Heart left ventricle (tissue), 16 donors: Measurements from ENCODE around the gene RRBP1. TPM values are rescaled to one million over a fixed set of nuclear protein-coding genes. Genes with fewer than 3 reads are reported as not detected.

Source experiments
- ATAC-seq, 4 donors: fragments of 200-7000 bp; cut with Tn5 transposase; one replicate each; pipeline ENCODE4 v1.9.1; 2020 to 2022; ENCODE audit warnings: moderate library complexity in 4 of 4, mild to moderate bottlenecking in 3 of 4, moderate number of reproducible peaks in 1 of 4
- DNase-seq, 5 donors: peaks; one replicate each; pipeline ENCODE4 v3.0.0-alpha.2; 2020
- H3K27ac ChIP-seq, 12 donors: fragments of 200-600 bp; sonication (generic) in 4 of 12; one replicate each; pipeline versions ENCODE4 v1.5.0 to v1.8.0; 2016 to 2022; ENCODE audit warnings: mild to moderate bottlenecking in 2 of 12
- H3K27me3 ChIP-seq, 9 donors: fragments of 200-600 bp; sonication (generic) in 2 of 9; one replicate each; pipeline versions ENCODE4 v1.5.1 to v1.8.0; 2016 to 2022; ENCODE audit warnings: mild to moderate bottlenecking in 3 of 9
- H3K36me3 ChIP-seq, 9 donors: fragments of 200-600 bp; sonication (generic) in 2 of 9; one replicate each; pipeline versions ENCODE4 v1.5.0 to v1.8.0; 2018 to 2022; ENCODE audit warnings: mild to moderate bottlenecking in 2 of 9
- H3K4me1 ChIP-seq, 12 donors: fragments of 200-600 bp; sonication (generic) in 4 of 12; one replicate each; pipeline versions ENCODE4 v1.5.0 to v1.8.0; 2016 to 2022; ENCODE audit warnings: mild to moderate bottlenecking in 3 of 12
- H3K4me3 ChIP-seq, 12 donors: fragments of 200-600 bp; sonication (generic) in 4 of 12; one replicate each; pipeline versions ENCODE4 v1.5.0 to v1.8.0; 2017 to 2022; ENCODE audit warnings: mild to moderate bottlenecking in 9 of 12, moderate library complexity in 4 of 12
- H3K9me3 ChIP-seq, 12 donors: fragments of 200-600 bp; sonication (generic) in 4 of 12; one replicate each; pipeline versions ENCODE4 v1.5.0 to v1.8.0; 2016 to 2022; ENCODE audit warnings: mild to moderate bottlenecking in 1 of 12
- CTCF ChIP-seq, 12 donors: fragments of 200-600 bp; sonication (generic) in 4 of 12; IDR thresholded peaks; one replicate each; pipeline versions ENCODE4 v1.5.0 to v1.8.0; 2018 to 2022; ENCODE audit warnings: antibody characterized with exemption in 12 of 12, mild to moderate bottlenecking in 5 of 12
- POLR2A ChIP-seq, 2 donors: fragments of 450-650 bp; IDR thresholded peaks; one replicate each; pipeline ENCODE4 v1.6.1; 2017; ENCODE audit warnings: antibody characterized with exemption in 2 of 2, mild to moderate bottlenecking in 2 of 2, moderate library complexity in 2 of 2
- WGBS, 4 donors: extraction: QIAGEN DNeasy Blood & Tissue Kit in 2 of 4; methylation state at CpG; one replicate each; pipeline versions ENCODE4 v1.1.5 to v1.1.7; 2013 to 2018; 5-methylcytosine and 5-hydroxymethylcytosine counted together
- intact Hi-C, 10 donors: fragments of 100-400 bp; cut with DNase I; formaldehyde crosslinking; loops; one replicate each; pipeline versions ENCODE4 v1.11.1 to v1.14.2; 2022
- polyA plus RNA-seq, 2 donors: library from polyadenylated mRNA; stranded (reverse); fragments of 200-250 nt; gene quantifications; one replicate each; pipeline ENCODE4 v1.2.3, GENCODE V29; 2013
- total RNA-seq, 9 donors: library from RNA; depleted of rRNA in 2 of 9; stranded (reverse); fragments of >200 nt in 2 of 9; fragmentation: NEBNext Ultra II Directional in 3 of 9; extraction: Animal tissue kit (Norgen Biotek cat#: 25700) in 3 of 9; gene quantifications; one replicate each; pipeline versions ENCODE4 v1.1.0 to v1.2.4, GENCODE V29; 2016 to 2023
- donor health status: ischemic (EF 13 %, LVEDD 7.1; RV severe dilation, severe dysfunction).
- donor health status: healthy with polysubstance abuse.
- donor health status: DM: no; HTN: yes; CAD: no.
- donor health status: DM: no; HTN: no; CAD: no.
- donor health status: ischemic (EF 25% LVEDD 6.9; RV normal size, moderate dysfunction).
- donor health status: ischemic (EF 25% LVEDD 5.7; RV mildly dilated, moderate dysfunction).
- donor health status: healthy.
- donor health status: DM: yes; HTN: yes; CAD: no.
- donor health status: ischemic (EF 35%, LVEDD 5.7; RV mildly dilated, moderate dysfunction).
- donor health status: nonischemic (EF 11% LVEDD 7.7; RV severe dilation, severe dysfunction).
- donor health status: DM: yes; HTN: yes; CAD: no.
- donor health status: PGD.
- donor health status: ischemic (EF 29% LVEDD 5.4; RV normal size, mild dysfunction).
- donor health status: nonischemic (EF 23%, LVEDD 6.1; RV moderate dilation, normal function).

The RRBP1 gene
- total and polyA plus RNA-seq, 11 donors, result 24.9 to 91.3 (median 40.0) TPM

- DNase-seq (peak in 2 of 5 donors; percentile 3 to 10), ATAC-seq (no peak)
- peaks cover 0 to 81% (median 63%) of the 10 kb centered on the region in 12 donors for H3K4me1 ChIP-seq
- H3K27me3 ChIP-seq, result no peaks in the 10 kb centered on the region
- H3K36me3 ChIP-seq, result peaks cover 0 to 42% (median 8%) of the 10 kb centered on the region in 9 donors
- H3K4me3 ChIP-seq, result no peak overlapping the region
- no peaks in the 10 kb centered on the region for H3K9me3 ChIP-seq
- 66 to 72% (median 68%) methylated on average over 11 of the region's 11 CpGs for WGBS, 4 donors
- TF ChIP-seq CTCF (IDR thresholded peaks at IDR 0.05) (no peak), POLR2A (IDR thresholded peaks at IDR 0.05) (no peak)
- intact Hi-C loops, result loop anchor here in 1 of 10 donors (10.0 kb wide), 1 partner anchor 254 kb away; no protein-coding TSS in a partner anchor
- peak overlapping the region in 1 of 12 donors; percentile 11 for H3K27ac ChIP-seq
Observed at GRCh38 chr20:17651129-17651759, 30.8 kb downstream of the RRBP1 start.

- 51 to 62% (median 61%) methylated on average over 11 to 12 of the region's 12 CpGs for WGBS, 4 donors
- no peak for TF ChIP-seq CTCF (IDR thresholded peaks at IDR 0.05)
- peak overlapping the region in 1 of 12 donors; percentile 11 for H3K27ac ChIP-seq
- no peak overlapping the region for H3K4me3 ChIP-seq
- peaks cover 0 to 40% (median 8%) of the 10 kb centered on the region in 9 donors for H3K36me3 ChIP-seq
- no peaks in the 10 kb centered on the region for H3K27me3 ChIP-seq
- peaks cover 0 to 81% (median 68%) of the 10 kb centered on the region in 12 donors for H3K4me1 ChIP-seq
- ATAC-seq (no peak), DNase-seq (peak in 1 of 5 donors; percentile 23)
- no peaks in the 10 kb centered on the region for H3K9me3 ChIP-seq
- intact Hi-C loops, result loop anchor here in 1 of 10 donors (10.0 kb wide), 1 partner anchor 254 kb away; no protein-coding TSS in a partner anchor
Observed at GRCh38 chr20:17650301-17651128, 31.5 kb downstream of the RRBP1 start.

GRCh38 chr20:17648791-17649730 lies 33.0 kb downstream of the RRBP1 start:
- Histone ChIP-seq H3K4me3 (no peak overlapping the region), H3K36me3 (peaks cover 0 to 41% (median 2%) of the 10 kb centered on the region in 9 donors), H3K27me3 (no peaks in the 10 kb centered on the region), H3K27ac (peak overlapping the region in 2 of 12 donors; percentile 33 to 59), H3K4me1 (peaks cover 0 to 82% (median 73%) of the 10 kb centered on the region in 12 donors), H3K9me3 (no peaks in the 10 kb centered on the region)
- intact Hi-C loops, result loop anchor here in 1 of 10 donors (10.0 kb wide), 1 partner anchor 246 kb away; no protein-coding TSS in a partner anchor
- DNase-seq (peak in 1 of 5 donors; percentile 35), ATAC-seq (peak in 1 of 4 donors; percentile 52)
- TF ChIP-seq CTCF (IDR thresholded peaks at IDR 0.05), result peak in 11 of 12 donors; percentile 19 to 59 (median 39)
- no peak for TF ChIP-seq POLR2A (IDR thresholded peaks at IDR 0.05)
- WGBS, 4 donors, result 50 to 60% (median 58%) methylated on average over 18 to 20 of the region's 20 CpGs
